HG03280 (cell line): ENCODE measurements around the gene MTF1.

Experiments
- ATAC-seq: cut with Tn5 transposase; IDR thresholded peaks from one replicate; pipeline ENCODE4 v1.9.1; 2021; ENCODE audit warnings: mild to moderate bottlenecking, moderate library complexity; ENCODE audit not compliant: unreplicated experiment

The MTF1 gene

DNA sequence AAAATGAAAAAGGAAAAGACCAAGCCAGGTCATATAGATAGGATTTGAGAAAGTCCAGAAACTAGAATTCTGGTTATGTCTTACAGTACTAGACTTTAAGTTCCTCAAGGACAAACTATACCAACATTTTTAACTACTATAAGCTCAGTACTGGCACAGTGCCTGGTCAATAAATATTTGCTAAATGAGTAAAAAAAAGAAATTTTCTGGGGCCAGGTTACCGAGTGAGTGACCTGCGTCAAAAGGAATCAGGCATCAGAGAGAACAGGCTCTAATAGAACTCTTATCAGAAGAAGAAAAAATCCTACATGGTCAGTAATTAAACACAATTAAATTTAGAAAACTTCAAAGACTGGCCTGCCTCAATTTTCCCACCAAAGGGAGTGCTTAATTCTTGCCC, 27.6 kb downstream of the MTF1 start:
- no peak for ATAC-seq

DNA sequence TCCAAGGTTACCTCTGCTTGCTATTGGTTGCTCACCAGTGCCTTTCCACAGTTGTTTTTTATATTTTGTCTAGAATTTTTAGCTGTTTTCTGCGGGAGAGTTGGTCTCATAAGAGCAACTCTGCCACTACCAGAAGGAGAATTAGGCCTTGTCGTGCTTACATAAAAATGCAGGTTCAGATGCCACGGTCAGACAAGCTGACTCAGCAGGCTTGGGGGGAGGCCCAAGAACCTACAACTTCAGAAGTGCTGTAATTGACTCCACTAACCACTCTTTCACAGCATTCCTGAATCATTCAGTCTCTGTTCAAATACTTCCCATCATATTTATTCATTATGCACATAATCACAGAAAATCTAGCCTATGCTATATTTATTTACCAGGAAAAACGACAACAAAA, 28.3 kb downstream of the MTF1 start:
- no peak for ATAC-seq

DNA sequence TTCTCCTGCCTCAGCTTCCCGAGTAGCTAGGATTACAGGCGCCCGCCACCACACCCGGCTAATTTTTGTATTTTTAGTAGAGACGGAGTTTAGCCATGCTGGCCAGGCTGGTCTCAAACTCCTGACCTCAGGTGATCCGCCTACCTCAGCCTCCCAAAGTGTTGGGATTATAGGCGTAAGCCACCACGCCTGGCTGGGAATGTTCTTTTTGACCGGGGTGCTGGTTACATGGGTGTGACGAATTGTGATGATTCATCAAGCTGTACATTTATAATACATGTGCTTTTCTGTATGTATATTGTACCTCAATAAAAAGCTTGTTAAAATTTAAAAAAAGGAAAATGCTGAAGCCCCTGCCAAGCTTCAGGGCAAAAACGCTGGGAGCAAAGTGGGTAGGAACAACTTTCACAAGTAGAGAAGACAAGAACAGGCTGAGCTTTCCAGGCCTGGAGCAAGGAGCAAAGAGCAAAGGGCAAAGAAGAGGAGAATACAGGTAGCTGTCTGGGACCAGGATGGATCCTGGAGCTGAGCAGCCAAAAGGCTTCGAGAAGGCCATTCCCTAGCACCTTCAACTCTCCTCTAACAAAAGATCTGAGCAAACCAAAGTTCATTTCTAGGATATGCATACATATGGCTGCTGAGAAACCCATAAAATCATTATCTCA, 30.9 kb downstream of the MTF1 start:
- ATAC-seq = no peak

DNA sequence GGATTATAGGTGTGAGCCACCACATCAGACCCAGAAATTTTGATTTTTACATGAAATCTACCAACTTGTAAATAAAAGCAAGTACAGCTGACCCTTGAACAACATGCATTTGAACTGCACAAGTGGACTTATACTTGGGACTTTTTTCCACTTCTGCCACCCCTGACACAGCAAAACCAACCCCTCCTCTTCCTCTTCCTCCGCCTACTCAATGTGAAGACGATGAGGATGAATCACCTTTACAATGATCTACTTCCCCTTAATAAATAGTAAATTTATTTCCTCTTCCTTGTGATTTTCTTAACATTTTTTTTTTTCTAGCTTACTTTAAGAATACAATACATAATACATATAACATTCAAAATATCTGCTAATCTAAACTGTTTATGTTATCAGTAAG, 33.9 kb downstream of the MTF1 start:
- no peak for ATAC-seq

DNA sequence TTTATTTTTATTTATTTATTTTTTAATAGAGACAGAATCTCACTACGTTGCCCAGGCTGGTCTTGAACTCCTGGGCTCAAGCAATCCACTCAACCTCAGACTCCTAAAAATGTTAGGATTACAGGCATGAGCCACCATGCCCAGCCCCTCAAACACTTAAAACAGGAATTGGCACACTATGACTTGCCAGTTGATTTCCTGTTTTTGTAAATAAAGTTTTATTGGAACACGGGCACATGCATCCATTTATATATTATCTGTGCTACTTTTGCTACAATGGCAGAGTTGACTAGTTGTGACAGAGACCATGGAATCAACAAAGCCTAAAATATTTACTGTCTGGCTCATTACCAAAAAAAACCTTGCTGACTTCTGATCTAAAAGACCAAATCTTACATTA, 35.4 kb downstream of the MTF1 start:
- no peak for ATAC-seq

DNA sequence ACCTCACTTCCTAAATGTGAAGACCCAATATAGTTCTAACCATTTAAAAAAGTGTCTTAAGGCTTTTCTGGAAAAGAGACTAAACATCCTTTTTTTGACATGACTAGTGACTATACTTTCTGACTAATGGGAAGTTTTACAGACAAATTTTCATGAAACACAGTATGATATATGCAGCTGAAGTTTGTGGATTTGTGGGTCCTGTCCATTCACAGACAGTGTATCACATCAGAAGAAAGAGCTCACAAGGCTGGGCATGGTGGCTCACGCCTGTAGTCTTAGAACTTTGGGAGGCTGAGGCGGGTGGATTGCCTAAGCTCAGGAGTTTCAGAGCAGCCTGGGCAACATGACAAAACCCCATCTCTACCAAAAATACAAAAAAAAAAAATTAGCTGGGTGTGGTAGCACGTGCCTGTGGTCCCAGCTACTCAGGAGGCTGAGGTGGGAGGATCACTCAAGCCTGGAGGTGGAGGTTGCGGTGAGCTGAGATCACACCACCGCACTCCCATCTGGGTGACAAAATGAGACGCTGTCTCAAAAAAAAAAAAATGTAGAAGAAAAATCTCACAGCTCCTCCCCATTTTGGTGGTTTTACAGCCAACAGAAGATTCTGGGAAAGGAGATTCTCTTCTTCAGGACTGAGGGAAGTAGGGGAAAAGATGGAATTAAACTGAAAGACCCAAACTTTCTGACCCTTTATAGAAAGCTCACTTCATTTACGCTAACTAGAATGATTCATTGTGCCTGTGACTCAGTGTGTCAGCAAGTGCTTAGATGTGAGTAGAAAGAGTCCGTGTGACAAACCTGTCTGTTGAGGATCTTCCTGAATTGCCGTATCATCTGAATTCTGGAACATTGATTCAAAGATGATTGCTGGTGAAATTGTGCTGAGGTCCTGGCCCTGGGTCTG, 36.2 kb downstream of the MTF1 start:
- no peak for ATAC-seq

DNA sequence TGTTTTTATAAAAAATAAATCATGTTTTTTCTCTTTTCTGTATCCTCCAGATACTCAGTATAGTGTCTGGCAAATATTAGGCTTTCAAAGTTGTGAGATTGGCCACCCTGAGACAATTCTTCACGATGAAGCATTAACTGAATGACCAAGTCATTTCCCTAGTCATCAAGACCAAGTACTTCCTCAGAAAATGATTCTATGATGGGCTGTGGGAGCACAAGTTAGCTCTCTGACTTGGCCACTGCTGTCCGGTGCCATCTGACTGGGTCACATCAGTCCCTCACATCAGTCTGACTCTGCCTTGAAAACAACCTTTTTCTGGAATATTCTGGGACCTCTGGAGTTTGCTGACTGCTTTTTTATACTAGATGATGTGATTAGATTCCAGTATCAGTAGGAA, 37.9 kb downstream of the MTF1 start:
- no peak for ATAC-seq

DNA sequence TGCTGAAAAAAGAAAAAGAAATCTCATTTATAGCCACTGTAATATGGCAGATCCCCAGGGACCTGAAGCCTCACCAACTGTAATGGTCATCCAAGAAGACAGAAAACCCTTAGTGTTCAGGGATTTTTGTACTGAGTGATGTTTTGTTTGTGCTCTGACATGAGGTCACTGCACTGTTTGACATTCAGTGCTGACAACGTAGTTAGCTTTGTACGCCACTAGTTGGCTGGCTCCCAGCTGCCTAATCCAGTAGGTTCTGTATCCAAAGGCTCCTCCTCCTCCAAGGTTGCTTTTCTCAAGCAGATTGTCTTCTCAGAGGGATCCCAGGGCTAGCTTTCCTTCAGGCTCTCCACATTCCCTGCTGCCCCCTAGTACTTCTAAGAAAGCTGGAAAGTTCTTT, 41.9 kb downstream of the MTF1 start:
- ATAC-seq = no peak

DNA sequence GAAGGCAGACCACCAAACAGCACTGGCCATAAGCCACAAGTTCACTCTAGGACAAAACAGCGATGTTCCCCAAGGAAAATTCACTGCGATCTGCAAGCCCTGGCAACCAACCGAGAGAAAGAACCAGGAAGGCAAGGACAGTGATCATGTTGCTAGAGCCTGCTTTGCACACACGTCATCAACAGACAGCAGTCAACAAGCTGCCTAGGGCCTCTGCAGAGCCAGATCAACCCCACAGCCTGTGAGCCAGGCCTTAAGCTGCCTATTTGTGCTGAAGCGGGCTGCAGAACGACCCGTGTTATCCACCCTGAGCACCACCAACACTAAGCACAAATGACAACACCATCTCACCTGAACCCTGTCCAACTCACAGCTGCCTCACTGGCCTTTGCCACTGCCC, 45.1 kb downstream of the MTF1 start:
- ATAC-seq = no peak

DNA sequence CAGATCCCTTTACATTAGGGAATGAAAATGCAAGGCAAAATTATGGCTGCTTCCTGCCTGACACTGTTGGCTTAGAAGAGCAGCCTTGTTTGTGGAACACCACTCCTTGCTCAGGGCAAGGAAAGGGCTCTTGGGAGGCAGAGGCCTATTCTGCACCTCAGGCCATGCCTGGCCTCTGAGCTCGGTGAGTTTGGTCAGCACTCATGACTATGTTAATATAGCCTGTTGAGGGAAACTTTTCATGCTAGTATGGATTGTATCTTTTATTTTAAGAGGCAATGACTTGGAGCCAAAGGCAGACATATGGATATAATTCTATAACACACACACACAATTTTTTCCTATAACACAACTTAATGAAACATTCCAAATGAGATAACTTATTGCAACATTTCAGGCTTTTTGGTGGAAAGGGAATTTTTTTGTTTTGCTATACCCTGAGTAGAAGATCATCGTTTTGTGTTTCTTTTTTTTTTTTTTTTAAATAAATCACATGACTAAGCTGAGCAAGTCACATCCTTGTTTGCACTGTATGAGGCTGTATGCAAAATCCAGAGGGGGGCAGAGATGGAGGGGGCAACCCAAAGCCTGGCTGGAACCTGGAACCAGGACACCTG, 45.8 kb downstream of the MTF1 start:
- no peak for ATAC-seq

DNA sequence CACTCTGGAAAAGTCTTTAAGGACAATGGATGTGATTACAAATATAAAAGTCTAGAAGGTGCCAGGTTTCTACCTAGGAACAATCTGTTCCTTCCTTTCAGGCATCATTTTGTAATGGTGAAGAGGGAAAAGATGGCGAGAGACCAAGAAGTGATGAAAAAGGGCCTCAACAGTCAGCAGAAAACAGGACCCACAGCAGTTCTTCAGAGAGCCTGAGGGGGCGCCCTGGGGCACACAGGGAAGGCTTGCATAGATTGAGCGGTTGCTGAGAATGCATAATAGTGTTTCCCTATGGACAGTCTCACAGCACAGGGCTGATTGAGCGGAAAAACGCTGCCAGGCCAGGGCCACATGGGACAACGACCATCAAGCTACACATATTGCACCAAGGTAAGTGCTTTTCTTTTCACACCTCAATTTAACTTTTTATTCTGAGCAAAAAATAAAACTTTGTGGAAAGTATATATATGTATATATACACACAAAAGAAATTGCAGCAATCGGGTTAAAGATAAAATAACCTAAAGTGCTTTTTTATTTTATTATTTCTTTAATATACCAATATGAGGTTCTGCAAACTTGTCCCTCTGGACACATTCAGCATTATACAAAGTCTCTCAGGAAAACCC, 48.3 kb downstream of the MTF1 start:
- no peak for ATAC-seq

DNA sequence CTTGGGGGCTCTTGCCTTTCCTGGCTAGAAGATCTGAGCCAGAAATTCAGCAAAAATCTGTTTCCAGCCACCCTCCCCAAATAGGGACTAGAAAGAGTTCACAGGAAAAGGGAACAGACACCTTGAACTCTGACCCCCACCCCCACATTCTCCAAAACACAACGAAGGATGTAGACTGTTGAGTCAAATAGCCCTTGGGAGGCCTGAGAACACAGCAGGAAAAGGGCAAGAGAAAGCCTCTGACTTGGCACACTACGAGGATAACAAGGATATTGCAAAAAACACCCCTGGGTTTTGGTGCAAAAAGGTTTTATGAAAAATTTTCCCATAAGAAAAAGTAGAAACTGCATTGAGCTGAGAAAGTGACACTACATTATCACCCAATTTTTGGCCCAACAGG, 49.5 kb downstream of the MTF1 start:
- ATAC-seq = no peak

DNA sequence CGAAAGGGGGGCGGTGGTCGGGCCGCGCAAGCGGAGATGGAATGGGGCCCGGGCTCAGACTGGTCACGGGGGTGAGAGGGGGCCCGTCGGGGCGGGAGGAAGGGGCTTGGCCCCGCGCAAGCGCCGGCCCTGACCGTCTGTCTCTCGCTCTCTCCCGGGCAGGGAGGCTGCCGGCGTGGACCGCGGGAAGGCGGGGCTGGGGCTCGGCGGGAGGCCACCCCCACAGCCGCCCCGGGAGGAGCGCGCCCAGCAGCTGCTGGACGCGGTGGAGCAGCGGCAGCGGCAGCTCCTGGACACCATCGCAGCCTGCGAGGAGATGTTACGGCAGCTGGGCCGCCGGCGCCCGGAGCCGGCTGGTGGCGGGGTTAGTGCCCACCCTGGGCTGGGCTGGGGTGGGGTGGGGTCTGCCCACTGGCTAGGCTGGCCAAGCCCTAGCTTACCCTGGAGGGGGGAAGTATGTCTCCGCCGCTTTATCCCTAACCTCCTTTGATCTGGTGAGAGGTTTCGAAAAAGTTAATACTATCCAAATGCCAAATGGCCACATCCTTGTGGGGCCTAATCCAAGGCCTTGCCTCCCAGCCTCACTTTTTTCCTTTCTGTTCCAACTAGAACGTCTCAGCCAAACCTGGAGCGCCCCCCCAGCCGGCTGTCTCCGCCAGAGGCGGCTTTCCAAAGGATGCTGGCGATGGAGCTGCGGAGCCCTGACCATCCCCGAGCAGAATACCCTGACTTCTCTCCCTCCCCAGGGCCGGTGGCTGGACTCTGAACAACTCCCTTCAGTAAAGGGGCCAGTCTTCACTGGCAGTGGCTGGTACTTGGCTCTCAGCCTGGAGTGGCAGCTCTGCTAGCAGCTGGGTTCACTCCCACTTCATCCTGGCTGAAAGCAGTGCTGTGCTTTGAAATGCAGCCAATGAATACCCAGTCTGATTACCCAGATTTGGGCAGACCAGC, 50.7 kb downstream of the MTF1 start:
- peak; percentile 36 for ATAC-seq

DNA sequence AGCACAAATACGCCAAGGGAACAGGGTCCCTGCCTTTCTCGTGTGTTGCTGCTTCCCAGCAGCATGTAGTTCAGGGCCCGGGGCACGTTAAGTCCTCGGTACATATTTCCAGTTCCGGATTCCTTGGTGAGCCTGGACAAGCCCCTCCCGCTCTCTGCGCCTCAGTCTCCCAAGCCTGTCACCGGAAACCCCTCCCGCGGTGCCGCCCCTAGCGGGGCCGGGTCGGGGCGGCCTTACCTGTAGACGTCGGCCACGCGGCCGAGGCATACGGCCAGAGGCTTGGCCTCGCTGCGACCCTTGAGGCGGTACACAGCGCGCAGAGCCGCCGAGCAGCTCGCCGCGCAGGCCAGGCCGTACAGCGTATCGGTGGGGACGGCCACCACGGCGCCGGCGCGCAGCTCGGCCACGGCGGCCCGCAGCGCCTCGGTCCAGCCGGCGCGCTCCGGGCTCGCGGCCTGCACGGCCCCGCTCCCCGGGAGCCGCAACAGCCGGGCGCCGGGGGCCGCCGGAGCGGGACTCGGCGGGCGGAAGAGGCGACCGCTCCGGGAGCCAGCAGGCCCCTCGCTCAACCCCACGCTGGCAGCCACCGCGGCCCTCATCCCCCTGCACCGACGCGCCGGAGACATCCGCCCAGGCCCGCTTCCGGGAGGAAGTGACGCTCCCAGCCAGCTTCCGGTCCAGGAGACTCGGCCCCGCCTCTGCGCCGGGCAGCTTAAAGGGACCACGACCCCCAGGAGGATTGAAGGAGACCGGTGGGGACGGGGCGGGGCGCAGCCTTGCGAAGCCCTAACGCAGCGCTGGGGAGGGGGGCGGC, 51.6 kb downstream of the MTF1 start, which contains the start of the genes C1orf122 and YRDC:
C1orf122 (plus strand) TSS at position 236 of the 814 bp plus-strand sequence. CDS start 615 bp downstream, outside the sequence.
YRDC (minus strand) TSS at position 654 of the 814 bp plus-strand sequence; CDS start at position 626, 28 bp downstream.
- ATAC-seq = peak; percentile 89

DNA sequence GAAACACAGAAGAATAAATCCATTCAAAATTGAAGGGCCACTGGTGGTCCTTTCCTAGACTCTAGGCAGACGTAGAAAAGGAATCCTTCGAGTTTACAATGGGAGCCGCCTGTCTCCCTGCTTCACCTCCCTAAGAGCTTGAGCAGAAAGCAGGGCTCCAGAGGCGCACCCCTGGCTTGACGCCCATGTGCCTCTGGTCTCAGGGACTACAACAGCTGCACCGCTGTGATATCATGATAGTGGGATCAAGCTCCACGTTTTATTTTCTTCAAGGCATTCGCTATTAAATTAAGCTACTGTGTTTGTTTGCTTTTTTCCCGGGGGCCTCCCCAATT, 52.2 kb downstream of the MTF1 start:
- no peak for ATAC-seq

DNA sequence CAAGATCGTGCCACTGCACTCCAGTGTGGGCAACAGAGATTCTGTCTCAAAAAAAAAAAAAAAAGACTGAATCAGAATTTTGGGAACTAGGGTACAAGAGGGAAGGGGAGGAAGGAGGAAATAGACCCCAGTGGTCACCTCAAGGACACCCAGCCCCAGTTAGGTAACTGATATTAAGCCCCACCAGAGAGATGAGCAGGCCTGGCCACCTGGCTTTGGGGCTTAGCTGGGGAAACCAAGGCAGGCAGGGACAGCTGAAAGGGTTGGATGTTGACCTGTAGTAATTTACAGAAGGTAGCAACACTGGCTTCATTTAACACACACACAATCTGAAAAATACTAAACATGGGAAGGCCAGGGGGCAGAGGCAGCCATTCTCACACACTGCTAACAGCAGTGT, 57.0 kb downstream of the MTF1 start:
- ATAC-seq = no peak

DNA sequence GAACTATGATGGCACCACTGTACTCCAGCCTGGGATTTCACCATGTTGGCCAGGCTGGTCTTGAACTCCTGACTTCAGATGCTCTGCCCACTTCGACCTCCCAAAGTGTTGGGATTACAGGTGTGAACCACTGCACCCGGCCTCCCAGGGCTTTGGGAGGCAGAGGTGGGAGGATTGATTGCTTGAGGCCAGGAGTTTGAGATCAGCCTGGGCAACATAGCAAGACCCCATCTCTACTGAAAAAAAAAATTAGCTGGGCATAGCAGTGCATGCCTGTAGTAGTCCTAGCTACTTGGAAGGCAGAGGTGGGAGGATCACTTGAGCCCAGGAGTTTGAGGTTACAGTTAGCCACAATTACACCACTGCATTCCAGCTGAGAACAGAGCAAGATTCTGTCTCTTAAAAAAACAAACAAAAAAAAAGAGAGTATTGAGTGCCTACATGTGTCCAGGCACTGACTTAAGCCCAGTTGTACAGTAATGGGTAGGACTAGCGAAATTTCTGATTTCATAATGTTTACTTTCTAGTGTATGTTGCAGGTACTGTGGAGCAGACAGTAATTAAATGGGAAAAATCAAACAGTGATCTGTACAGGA, 61.5 kb downstream of the MTF1 start:
- ATAC-seq = no peak

DNA sequence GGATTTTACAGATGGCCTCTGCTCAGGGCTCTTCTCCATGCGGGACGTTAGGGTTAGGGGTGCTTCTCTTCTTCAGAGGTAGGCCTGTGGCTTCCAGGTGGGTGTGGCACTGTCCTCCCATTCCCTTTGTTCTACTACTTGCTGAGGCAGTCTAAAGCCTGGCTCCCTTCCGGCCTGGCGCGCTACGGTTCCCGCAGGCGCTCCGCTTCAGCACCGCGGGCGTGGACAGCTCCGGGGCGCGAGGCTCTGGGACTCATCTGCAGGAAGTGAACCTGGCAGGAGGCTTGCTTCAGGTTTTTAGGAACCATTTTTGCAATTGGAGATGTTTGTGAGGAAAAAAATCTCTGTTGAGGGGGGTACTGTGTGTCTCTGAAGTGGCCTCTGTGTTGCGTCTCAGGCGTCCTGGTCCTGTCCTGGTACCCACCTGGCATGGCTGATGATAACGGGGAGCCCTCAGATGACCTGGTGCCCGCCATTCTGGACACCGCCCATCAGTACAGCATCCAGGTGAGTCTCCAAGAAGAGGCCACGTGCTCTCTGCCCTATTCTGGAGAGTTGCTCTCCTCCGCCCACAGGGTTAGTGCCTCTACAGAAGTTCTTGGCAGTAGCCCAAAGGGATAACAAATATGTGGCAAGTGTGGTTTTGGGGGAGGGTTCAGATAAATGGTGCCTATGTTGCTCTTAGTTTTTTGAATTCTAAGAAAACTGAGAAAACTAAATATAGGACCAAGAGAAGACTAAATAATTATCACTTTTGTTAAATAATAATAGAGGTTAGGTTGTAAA, 63.9 kb downstream of the MTF1 start:
- no peak for ATAC-seq
